Measurements from ENCODE around the gene PBX3.

DNA sequence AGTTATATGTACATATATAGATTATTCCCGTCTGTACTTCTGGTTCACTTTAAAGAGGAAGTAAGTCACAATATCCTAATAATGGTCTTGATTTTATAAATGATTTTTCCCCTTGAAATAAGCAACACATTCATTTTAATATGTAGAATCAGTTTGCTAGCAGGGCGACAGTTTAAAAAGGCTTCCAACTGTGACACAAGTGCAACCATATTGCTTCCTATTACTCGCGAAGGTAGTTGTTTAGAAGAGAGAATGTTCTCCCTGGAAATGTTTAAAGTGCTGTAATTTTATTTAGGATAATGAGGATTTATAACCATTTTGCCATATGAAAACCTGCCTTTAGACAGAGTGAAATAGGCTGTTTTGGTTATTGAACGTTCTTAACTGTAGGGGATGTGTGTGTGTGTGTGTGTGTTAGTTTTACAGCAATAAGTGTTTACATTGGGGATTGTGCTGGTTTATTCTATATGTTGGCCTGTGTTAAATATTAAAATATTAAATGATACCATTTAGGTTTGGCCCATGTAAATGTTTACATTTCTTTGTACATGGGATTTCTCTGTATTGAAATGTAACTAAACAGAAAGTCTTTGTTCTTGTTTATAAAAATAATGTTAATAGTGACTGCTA is 138.3 kb downstream of the PBX3 start:
- TF ChIP-seq CTCF (conservative IDR thresholded peaks at IDR 0.05; ENCODE audit: low read depth, low read length) (no peak), EZH2 (IDR thresholded peaks at IDR 0.05; ENCODE audit: borderline replicate concordance, low read depth, low read length, poor library complexity, severe bottlenecking) (no peak)
